Dermis lymphatic vessel endothelial cell (primary cell): ENCODE results near the gene PRF1. TPM values are rescaled to one million over a fixed set of nuclear protein-coding genes. Genes with fewer than 3 reads are reported as not detected.

Source experiments
- total RNA-seq: library from RNA; depleted of rRNA; stranded (reverse); fragments of >200 nt; gene quantifications from 2 replicates; pipeline ENCODE4 v1.2.1, GENCODE V29; 2014

PRF1 gene
- not detected in 2 replicates for total RNA-seq

DNA sequence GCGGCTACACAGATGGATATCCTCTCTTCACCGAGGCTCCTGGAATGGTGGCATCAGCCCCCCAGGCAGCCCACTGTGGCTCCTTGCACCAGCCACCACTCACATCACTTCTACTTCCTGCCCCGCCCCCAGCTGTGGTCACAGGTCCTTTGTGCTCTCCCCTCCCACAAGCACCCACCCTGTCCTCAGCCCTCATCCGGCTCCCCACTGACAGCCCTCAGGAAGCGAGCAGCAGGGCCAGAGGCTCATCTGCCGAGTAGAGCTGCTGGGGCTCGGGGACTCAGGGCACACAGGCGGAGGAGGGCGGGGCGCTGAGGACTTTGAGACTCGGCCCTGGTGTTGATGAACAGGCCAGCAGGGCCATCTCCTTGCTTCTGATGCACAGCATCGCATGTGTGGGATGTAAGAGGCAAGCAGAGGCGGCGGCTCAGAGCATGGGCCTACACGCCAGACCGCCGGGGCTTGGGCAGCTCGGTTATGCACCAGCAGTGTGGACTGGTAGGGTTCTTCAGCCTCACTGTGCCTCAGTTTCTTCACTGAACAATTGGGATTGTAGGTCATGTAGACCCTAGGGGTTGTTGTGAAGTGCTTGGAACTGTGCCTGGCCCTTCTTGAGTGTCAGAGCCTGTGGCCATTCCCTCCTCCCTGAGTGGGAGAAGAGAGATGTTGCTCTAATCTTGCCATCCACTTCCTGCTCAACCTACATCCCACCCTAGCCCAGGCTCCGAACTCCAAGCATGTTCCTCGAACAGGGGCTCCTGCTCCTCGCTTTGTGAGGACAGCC, at the start of gene PRF1:
Gene PRF1, minus strand, starts transcription at position 77 of the 784 bp plus-strand sequence. CDS start 1,839 bp downstream, outside the sequence.

Other genes starting within 250 kb of the PRF1 start
- gene LRRC20, start 220.1 kb downstream of the PRF1 start, total RNA-seq = 1.5 and 3.4 TPM in 2 replicates
- 25.1 and 28.9 TPM in 2 replicates for gene EIF4EBP2, start 198.6 kb downstream of the PRF1 start, total RNA-seq
- gene NODAL, start 161.1 kb downstream of the PRF1 start, total RNA-seq = not detected in 2 replicates
- 109 and 178 TPM in 2 replicates for gene PALD1, start 124.0 kb downstream of the PRF1 start, total RNA-seq
- gene ADAMTS14, start 69.8 kb upstream of the PRF1 start, total RNA-seq = under 0.01 and 0.11 TPM in 2 replicates
- gene TBATA, start 182.6 kb upstream of the PRF1 start, total RNA-seq = not detected in 2 replicates
- 14.8 and 18.5 TPM in 2 replicates for gene SGPL1, start 213.2 kb upstream of the PRF1 start, total RNA-seq